Endothelial cell of umbilical vein (primary cell): ENCODE results near the gene PCED1B.

Experiments
- CTCF ChIP-seq, 2 donors: IDR thresholded peaks; 1 replicate in 1 of 2; 2 replicates in 1 of 2; pipeline ENCODE4 v1.5.1; 2011; ENCODE audit warnings: low read length in 2 of 2, mild to moderate bottlenecking in 2 of 2, moderate library complexity in 2 of 2, control low read depth in 1 of 2, inconsistent platforms in 1 of 2, low read depth in 1 of 2; ENCODE audit not compliant: insufficient read depth in 1 of 2; ENCODE audit errors: extremely low read depth in 1 of 2
- EZH2 ChIP-seq: IDR thresholded peaks from 2 replicates; pipeline ENCODE4 v1.6.1; 2012; ENCODE audit warnings: borderline replicate concordance, low read depth, mild to moderate bottlenecking, moderate library complexity, low read length, inconsistent platforms; ENCODE audit not compliant: severe bottlenecking
- JUN ChIP-seq: IDR thresholded peaks from 2 replicates; pipeline ENCODE4 v1.6.1; 2011; ENCODE audit warnings: borderline replicate concordance, low read depth; ENCODE audit not compliant: insufficient read length, insufficient read depth
- MAX ChIP-seq: IDR thresholded peaks from 2 replicates; pipeline ENCODE4 v1.6.1; 2011; ENCODE audit not compliant: insufficient read depth, insufficient read length
- MYC ChIP-seq: IDR thresholded peaks from one replicate; pipeline ENCODE4 v1.6.1; 2011; ENCODE audit warnings: mild to moderate bottlenecking, low read depth, low read length
- POLR2A ChIP-seq: IDR thresholded peaks from 2 replicates; pipeline ENCODE4 v1.6.1; 2012; ENCODE audit warnings: low read depth, mild to moderate bottlenecking, control low read depth, low read length
- POLR2AphosphoS5 ChIP-seq: IDR thresholded peaks from 2 replicates; pipeline ENCODE4 v1.6.1; 2012; ENCODE audit warnings: low read depth, mild to moderate bottlenecking, control low read depth, low read length, moderate library complexity; ENCODE audit not compliant: insufficient read depth

- TF ChIP-seq CTCF (IDR thresholded peaks at IDR 0.05; ENCODE audit: extremely low read depth in 1 of 2, insufficient read depth in 1 of 2, low read depth in 1 of 2, low read length in 2 of 2) (no peak), POLR2A (no peak), POLR2AphosphoS5 (no peak), MYC (no peak), JUN (no peak), MAX (no peak), EZH2 (no peak)
Measured at GRCh38 chr12:47029903-47030302, 49.5 kb upstream of the PCED1B start.
